GM19455 (cell line): Measurements from ENCODE around the gene TFPI.

ENCODE experiments used
- ATAC-seq: cut with Tn5 transposase; IDR thresholded peaks from one replicate; pipeline ENCODE4 v1.9.1; 2021; ENCODE audit not compliant: unreplicated experiment

TFPI gene

GRCh38 chr2:187422282-187422681 lies 132.0 kb downstream of the TFPI start:
- ATAC-seq = no peak

GRCh38 chr2:187421519-187421918 lies 132.7 kb downstream of the TFPI start:
- no peak for ATAC-seq

GRCh38 chr2:187419808-187420207 lies 134.4 kb downstream of the TFPI start:
- ATAC-seq = no peak

- no peak for ATAC-seq
These were observed 138.8 kb downstream of the TFPI start for GRCh38 chr2:187415449-187415848.
